NT2/D1 (cell line): ENCODE data around the gene DHH.
A peak's percentile ranks its signal among the peaks of the same experiment; 100 is the strongest.

Experiments
- DNase-seq: peaks from one replicate; pipeline ENCODE4 v3.0.0-alpha.2; 2011; ENCODE audit warnings: low read depth, low spot score
- H3K27me3 ChIP-seq: 2 replicates; pipeline ENCODE4 v1.6.0; 2011; ENCODE audit warnings: mild to moderate bottlenecking; ENCODE audit not compliant: insufficient read length, insufficient read depth
- H3K36me3 ChIP-seq: 2 replicates; pipeline ENCODE4 v1.6.1; 2011; ENCODE audit warnings: mild to moderate bottlenecking, low read length, mixed read lengths; ENCODE audit not compliant: insufficient read depth, insufficient read length
- H3K4me1 ChIP-seq: 2 replicates; pipeline ENCODE4 v1.5.1; 2011; ENCODE audit not compliant: insufficient read depth, insufficient read length
- H3K4me3 ChIP-seq: 2 replicates; pipeline ENCODE4 v1.5.1; 2011; ENCODE audit warnings: low read depth; ENCODE audit not compliant: insufficient read length
- H3K9ac ChIP-seq: 2 replicates; pipeline ENCODE4 v1.6.0; 2011; ENCODE audit warnings: low read depth; ENCODE audit not compliant: insufficient read length
- H3K9me3 ChIP-seq: 2 replicates; pipeline ENCODE4 v1.5.1; 2011; ENCODE audit warnings: mild to moderate bottlenecking, low read length; ENCODE audit not compliant: insufficient read depth
- SUZ12 ChIP-seq: IDR thresholded peaks from 2 replicates; pipeline ENCODE4 v1.6.1; 2011; ENCODE audit not compliant: insufficient read length, insufficient read depth; ENCODE audit errors: extremely low read depth
- YY1 ChIP-seq: IDR thresholded peaks from 2 replicates; pipeline ENCODE4 v1.6.1; 2011; ENCODE audit not compliant: insufficient read length, insufficient read depth
- ZNF274 ChIP-seq: IDR thresholded peaks from 2 replicates; pipeline ENCODE4 v1.6.1; 2011; ENCODE audit warnings: mild to moderate bottlenecking, low read depth, low read length

Gene DHH

GRCh38 chr12:49046129-49046895, 48.3 kb downstream of the DHH start:
- Histone ChIP-seq H3K9me3 (no peaks in the 10 kb centered on the region), H3K36me3 (peaks cover 97% of the 10 kb centered on the region), H3K4me3 (no peak overlapping the region), H3K9ac (no peak overlapping the region), H3K27me3 (no peaks in the 10 kb centered on the region), H3K4me1 (peaks cover 3% of the 10 kb centered on the region)
- DNase-seq = no peak
- TF ChIP-seq SUZ12 (no peak), ZNF274 (no peak), YY1 (no peak)

GRCh38 chr12:49044660-49045059, 49.9 kb downstream of the DHH start:
- H3K4me1 ChIP-seq = peaks cover 3% of the 10 kb centered on the region
- DNase-seq = no peak
- TF ChIP-seq YY1 = no peak
- TF ChIP-seq SUZ12 = no peak
- no peak for TF ChIP-seq ZNF274
- no peaks in the 10 kb centered on the region for H3K9me3 ChIP-seq
- H3K36me3 ChIP-seq = peaks cover 97% of the 10 kb centered on the region
- H3K27me3 ChIP-seq = no peaks in the 10 kb centered on the region
- no peak overlapping the region for H3K9ac ChIP-seq
- H3K4me3 ChIP-seq = no peak overlapping the region

GRCh38 chr12:49043856-49044258, 50.7 kb downstream of the DHH start:
- peak; percentile 54 for DNase-seq
- no peak overlapping the region for H3K4me3 ChIP-seq
- no peaks in the 10 kb centered on the region for H3K9me3 ChIP-seq
- peaks cover 3% of the 10 kb centered on the region for H3K4me1 ChIP-seq
- peaks cover 97% of the 10 kb centered on the region for H3K36me3 ChIP-seq
- no peak overlapping the region for H3K9ac ChIP-seq
- TF ChIP-seq SUZ12 (no peak), ZNF274 (no peak)
- H3K27me3 ChIP-seq = no peaks in the 10 kb centered on the region

- Histone ChIP-seq H3K9ac (no peak overlapping the region), H3K4me1 (peaks cover 3% of the 10 kb centered on the region), H3K9me3 (no peaks in the 10 kb centered on the region), H3K36me3 (peaks cover 97% of the 10 kb centered on the region), H3K27me3 (no peaks in the 10 kb centered on the region), H3K4me3 (no peak overlapping the region)
- no peak for TF ChIP-seq YY1
- no peak for TF ChIP-seq SUZ12
- TF ChIP-seq ZNF274 = no peak
- no peak for DNase-seq
Observed at GRCh38 chr12:49043241-49043640, 51.4 kb downstream of the DHH start.

GRCh38 chr12:49041881-49042484, 52.6 kb downstream of the DHH start:
- TF ChIP-seq ZNF274 (no peak), SUZ12 (no peak), YY1 (no peak)
- Histone ChIP-seq H3K9me3 (no peaks in the 10 kb centered on the region), H3K4me1 (peaks cover 3% of the 10 kb centered on the region), H3K9ac (no peak overlapping the region), H3K4me3 (no peak overlapping the region), H3K27me3 (no peaks in the 10 kb centered on the region), H3K36me3 (peaks cover 98% of the 10 kb centered on the region)
- no peak for DNase-seq

GRCh38 chr12:49041036-49041880, 53.3 kb downstream of the DHH start:
- H3K9ac ChIP-seq = no peak overlapping the region
- no peak for TF ChIP-seq ZNF274
- TF ChIP-seq SUZ12 = no peak
- no peak for TF ChIP-seq YY1
- H3K27me3 ChIP-seq = no peaks in the 10 kb centered on the region
- DNase-seq = no peak
- H3K4me1 ChIP-seq = peaks cover 3% of the 10 kb centered on the region
- H3K9me3 ChIP-seq = no peaks in the 10 kb centered on the region
- H3K36me3 ChIP-seq = peaks cover 98% of the 10 kb centered on the region
- no peak overlapping the region for H3K4me3 ChIP-seq

- Histone ChIP-seq H3K27me3 (no peaks in the 10 kb centered on the region), H3K4me3 (no peak overlapping the region), H3K9ac (no peak overlapping the region), H3K4me1 (peaks cover 3% of the 10 kb centered on the region), H3K36me3 (peaks cover 96% of the 10 kb centered on the region), H3K9me3 (no peaks in the 10 kb centered on the region)
- DNase-seq = no peak
- TF ChIP-seq YY1 (no peak), ZNF274 (no peak), SUZ12 (no peak)
Observed at GRCh38 chr12:49040364-49040855, 54.2 kb downstream of the DHH start.
